GM12872 (cell line): ENCODE measurements around the gene DIPK1C.

Experiments used
- TF ChIP-seq, protein P1 (sequence below): IDR thresholded peaks from 3 replicates; pipeline ENCODE4 v1.5.1; 2011; ENCODE audit warnings: low read depth, mild to moderate bottlenecking, low read length, moderate library complexity; ENCODE audit not compliant: insufficient read depth

The DIPK1C gene

DNA sequence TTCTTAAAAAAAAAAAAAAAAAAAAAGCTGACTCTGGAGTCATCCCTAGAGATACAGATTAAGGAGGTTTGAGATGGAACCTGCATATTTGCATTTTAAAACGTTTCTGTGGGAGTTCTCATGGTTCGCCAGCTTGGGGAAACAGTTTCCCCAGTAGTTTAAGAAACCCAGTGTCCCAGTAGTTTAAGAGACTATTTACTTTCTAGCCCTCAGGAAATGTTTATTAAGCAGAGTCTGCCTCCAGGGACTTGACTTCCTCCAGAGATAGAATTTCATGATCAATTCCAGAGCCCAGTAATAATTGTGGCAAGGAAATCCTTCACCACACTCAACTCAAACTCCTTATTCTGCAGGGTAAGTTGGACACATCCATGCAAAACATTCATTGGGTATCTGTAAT is 39.1 kb downstream of the DIPK1C start:
- TF ChIP-seq, protein P1, sequence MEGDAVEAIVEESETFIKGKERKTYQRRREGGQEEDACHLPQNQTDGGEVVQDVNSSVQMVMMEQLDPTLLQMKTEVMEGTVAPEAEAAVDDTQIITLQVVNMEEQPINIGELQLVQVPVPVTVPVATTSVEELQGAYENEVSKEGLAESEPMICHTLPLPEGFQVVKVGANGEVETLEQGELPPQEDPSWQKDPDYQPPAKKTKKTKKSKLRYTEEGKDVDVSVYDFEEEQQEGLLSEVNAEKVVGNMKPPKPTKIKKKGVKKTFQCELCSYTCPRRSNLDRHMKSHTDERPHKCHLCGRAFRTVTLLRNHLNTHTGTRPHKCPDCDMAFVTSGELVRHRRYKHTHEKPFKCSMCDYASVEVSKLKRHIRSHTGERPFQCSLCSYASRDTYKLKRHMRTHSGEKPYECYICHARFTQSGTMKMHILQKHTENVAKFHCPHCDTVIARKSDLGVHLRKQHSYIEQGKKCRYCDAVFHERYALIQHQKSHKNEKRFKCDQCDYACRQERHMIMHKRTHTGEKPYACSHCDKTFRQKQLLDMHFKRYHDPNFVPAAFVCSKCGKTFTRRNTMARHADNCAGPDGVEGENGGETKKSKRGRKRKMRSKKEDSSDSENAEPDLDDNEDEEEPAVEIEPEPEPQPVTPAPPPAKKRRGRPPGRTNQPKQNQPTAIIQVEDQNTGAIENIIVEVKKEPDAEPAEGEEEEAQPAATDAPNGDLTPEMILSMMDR, result no peak

DNA sequence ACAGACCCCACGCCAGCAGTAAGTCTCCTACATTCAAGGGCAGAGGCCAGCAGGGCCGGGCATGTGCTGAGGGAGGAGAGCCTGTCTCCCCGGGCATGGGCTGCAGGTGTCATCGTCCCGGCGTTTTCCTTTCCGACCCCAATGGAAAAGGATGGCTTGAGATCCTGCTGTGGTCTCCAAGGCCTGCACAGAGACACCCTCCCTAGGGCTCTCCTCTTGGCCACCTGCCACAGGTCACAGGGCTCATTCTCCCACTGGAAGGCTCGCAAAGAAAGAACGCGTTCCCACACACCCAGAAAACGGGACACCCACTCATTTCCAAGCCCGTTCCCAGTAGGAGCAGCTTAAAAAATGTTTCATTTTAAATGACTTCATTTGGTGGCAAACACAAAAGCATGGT is 41.0 kb downstream of the DIPK1C start:
- TF ChIP-seq, protein P1, result no peak

DNA sequence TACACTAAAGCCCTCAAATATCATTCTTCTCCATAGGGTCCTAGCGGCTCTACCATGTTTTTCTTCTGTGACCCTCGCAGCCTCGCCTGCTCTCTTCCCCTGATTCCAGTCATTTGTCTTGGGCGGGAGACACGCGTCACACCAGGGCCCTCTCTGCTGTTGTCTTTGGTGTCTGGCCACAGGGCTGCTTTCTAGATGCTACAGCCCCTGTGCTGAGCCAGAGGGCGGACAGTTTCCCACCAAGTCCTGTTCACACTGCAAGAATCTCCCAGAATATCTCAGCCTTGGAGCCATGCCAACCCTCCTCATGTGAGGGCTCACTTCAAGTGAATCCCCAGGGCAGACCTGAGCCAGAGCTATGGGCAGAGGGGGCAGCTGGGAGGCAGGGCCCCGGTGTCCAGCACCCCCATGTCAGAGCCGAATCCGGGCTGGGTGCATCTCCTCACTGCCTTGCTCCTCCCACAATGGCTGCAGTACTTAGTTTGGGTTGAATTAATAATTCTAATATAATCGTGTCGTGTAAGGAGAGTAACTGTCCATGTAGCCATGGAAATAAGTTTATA is 42.1 kb downstream of the DIPK1C start:
- TF ChIP-seq, protein P1, result no peak

DNA sequence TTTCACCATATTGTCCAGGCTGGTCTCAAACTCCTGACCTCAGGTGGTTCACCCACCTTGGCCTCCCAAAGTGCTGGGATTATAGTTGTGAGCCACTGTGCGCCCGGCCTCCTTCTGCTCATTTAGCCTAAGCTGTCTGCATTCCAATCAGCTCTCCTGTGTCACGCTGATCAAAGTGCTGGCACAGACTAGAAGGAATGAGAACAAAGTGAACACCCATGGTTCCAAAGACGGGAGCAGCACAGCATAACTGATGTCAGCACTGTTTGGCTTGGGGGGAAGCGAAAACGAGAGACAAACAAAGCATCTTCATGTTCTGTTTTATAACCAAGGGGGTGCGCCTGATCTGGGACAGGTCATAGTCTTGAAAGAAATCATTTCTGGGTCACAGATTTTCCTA is 43.3 kb downstream of the DIPK1C start:
- TF ChIP-seq, protein P1, result no peak

DNA sequence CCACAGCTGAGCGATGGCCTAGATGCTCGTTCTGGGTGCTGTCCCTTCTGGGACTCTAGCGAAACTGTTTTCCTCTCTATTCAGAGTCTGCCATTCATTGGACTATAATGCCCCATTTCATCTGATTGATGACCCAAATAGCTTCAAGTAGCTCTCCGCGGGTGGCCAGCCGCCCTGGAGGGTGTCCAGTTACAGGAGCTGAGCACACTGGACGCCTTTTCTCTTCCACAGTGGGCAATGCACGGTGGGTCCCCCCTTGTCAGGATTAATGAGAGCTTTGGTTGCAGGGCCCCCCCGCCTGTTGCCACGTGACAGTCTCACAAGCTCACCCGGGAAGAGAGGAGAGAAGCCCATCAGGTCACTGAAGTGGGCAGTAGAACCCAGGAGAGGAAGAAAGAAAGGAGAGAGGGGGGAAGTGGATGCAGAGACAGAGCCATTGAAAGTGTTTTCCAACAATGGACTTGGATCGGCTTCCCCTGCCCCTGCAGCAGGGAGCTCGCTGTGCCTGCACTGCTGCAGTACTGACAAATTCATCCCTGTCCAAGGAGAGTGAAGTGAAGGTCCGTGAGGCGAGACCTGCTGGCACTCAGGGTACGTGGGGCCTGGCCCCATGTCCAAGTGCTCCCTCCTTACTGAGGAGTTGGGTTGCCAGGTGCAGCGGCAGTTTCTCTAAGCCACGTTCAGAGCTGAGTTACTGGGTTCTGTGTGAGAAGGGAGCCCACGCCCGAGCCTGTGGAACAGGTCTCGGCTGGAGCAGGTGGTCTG is 44.8 kb downstream of the DIPK1C start:
- TF ChIP-seq, protein P1, result no peak

DNA sequence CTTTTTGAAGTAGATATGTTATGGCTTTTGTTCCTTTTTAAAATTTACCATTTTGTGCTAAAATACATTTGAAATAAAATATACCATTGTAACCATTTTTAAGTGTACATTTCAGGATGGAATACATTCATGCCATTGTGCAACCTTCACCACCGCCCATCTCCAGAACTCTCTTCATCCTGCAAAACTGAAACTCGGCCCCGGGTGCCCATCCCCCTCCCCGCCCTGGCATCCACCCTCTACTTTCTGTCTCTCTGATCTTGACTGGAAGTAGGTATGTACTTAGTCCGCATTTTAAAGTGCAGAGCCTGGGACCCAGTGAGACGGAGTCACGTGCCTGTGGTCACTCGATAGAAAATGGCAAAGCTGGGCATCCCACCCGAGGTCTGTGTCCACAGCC is 45.6 kb downstream of the DIPK1C start:
- TF ChIP-seq, protein P1, result no peak

DNA sequence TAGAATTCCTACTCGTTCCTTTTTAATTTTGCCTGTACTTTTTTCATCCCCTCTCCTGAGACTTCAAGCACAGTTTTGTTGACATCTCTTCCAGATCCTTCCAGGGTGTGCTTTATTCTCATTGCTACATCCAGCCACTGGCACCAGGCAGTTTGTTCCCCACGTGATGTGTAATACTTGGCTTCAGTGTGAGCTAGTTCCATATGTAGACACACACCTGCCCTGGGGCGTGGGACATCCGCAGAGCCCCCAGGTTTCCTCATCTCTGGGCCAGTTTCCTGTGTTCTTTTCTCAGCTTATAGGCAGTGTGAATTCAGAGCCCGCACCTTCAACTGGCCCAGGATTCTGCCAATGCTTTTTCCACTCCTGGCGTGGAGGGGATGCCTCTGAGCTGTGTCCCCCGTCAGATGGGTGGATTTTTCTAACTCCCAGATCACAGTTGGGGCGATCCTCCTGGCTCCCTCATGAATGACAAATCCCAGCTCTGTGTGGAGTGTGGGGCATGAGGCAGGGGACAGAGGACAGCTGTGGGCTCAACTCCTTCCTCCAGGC is 46.6 kb downstream of the DIPK1C start:
- TF ChIP-seq, protein P1, result no peak
